Measurements from ENCODE around the gene INSIG1.

The INSIG1 gene

DNA sequence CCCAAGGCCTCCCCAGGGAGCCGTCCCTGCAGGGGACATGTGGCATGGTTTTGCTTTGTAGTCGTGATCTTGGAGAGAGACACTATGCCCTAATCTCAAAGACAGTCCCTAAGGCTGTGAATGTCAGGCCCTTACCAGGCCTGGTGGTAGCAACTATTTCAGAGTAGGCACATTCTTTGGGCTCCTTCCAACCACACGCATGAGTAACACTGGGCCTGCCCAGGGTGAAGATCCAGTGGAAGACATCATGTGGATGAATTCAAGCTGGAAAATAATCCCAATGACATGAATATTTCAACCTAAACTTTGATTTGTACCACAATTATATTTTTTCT, 39.5 kb upstream of the INSIG1 start:
- Histone ChIP-seq H3K36me3 (ENCODE audit: control insufficient read depth, insufficient read depth, low read length) (no peaks in the 10 kb centered on the region), H3K4me3 (ENCODE audit: low read depth, low read length) (no peak overlapping the region), H3K9ac (ENCODE audit: low read depth, low read length) (no peak overlapping the region), H3K27me3 (ENCODE audit: control insufficient read depth, insufficient read depth, low read length) (no peaks in the 10 kb centered on the region), H3K4me1 (ENCODE audit: control insufficient read depth, insufficient read depth, low read length) (no peaks in the 10 kb centered on the region), H3K9me3 (ENCODE audit: control insufficient read depth, insufficient read depth, low read length) (no peaks in the 10 kb centered on the region)

DNA sequence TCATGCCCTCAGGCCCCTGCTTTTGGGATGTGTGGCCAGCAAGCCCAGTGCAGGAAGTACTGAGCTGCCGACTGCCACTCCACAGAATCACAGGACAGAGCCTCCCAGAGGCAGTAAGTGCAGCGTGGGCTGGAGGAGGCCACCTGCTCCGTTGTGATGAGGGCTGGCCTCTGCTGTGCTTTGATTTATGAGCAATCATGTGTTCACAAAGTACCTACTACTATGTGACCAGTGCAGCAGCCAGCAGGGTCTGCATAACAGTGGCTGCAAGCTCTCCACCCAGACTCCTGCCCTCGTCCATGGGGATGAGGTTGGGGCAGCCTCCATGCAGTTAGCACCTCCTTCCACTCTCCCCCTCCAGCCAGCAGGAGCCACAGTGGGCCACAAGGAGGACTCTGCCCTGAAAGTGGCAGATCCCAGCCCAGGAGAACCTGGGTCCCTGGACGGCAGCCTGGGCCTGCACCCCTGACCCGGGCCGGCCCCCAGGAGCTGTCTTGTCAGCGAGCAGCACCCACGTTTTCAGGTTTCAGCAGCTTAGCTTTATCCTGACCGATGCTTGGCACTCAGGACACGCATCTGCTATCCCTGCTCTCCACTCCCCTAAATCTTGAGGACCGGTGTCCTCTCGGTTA, 37.7 kb upstream of the INSIG1 start:
- Histone ChIP-seq H3K27me3 (ENCODE audit: control insufficient read depth, insufficient read depth, low read length) (no peaks in the 10 kb centered on the region), H3K9ac (ENCODE audit: low read depth, low read length) (no peak overlapping the region), H3K4me3 (ENCODE audit: low read depth, low read length) (no peak overlapping the region), H3K4me1 (ENCODE audit: control insufficient read depth, insufficient read depth, low read length) (no peaks in the 10 kb centered on the region), H3K9me3 (ENCODE audit: control insufficient read depth, insufficient read depth, low read length) (no peaks in the 10 kb centered on the region), H3K36me3 (ENCODE audit: control insufficient read depth, insufficient read depth, low read length) (no peaks in the 10 kb centered on the region)

DNA sequence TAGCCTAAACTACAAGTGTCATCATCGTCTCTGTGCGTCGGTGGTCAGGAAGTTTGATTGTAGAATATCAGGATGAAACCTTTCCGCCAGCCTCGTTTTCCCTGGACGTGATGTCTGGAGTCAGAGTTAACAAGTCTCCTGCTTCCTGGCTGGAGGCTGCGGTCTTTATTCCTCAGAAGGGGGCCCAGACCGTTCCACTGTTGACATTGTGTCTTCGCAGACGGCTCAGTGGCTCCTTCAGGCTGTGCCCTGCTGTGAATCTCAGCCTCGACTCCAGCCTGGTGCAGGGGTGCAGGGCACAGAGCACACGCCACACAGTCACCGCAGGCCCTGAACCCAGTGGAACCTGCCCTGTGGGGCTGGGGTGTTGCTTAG, 37.2 kb upstream of the INSIG1 start:
- Histone ChIP-seq H3K9ac (ENCODE audit: low read depth, low read length) (no peak overlapping the region), H3K9me3 (ENCODE audit: control insufficient read depth, insufficient read depth, low read length) (no peaks in the 10 kb centered on the region), H3K36me3 (ENCODE audit: control insufficient read depth, insufficient read depth, low read length) (no peaks in the 10 kb centered on the region), H3K4me1 (ENCODE audit: control insufficient read depth, insufficient read depth, low read length) (no peaks in the 10 kb centered on the region), H3K27me3 (ENCODE audit: control insufficient read depth, insufficient read depth, low read length) (no peaks in the 10 kb centered on the region), H3K4me3 (ENCODE audit: low read depth, low read length) (no peak overlapping the region)

DNA sequence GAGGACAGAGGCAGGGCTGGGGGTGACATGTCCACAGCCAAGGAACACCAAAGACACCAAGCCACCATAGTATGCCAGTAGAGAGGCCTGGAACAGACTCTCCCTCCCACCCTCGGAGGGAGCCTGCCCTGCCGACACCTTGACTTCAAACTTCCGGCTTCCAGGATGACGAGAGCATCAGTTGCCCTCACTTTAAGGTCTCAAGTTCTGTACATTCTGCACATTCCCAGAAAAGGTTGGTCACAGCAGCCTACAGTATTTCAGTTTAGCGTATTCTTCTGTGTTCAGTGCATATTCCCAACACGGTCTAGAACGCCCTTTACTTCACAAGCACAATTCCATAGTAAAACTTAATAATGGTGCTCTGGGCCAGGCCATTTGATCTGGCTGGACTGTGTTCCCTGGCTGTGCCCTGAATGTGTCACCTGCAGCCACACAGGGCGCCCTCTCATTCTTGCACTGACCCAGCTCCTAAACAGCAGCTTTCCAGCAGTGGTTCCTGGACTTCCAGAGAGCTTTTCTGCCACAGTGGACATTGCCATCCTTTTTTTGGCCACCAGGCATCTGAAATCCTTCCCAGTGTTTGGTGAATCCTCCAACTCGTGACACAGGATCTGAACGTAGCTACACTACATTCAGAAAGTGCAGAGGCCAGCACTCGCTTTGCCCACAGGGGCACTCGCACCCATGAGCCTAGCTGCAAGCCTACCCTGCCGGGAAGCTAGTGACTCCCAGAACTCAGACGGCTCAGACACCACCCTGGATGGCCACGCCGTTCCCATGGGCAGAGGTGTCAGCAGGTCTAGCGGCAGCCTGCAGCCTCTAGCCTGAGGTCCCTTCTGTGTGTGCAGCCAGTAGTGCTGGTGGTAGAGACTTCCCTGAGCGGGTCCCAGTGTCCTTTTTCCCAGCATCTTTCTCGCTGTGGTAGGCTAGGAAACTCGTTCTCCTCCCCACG, 36.4 kb upstream of the INSIG1 start:
- Histone ChIP-seq H3K4me3 (ENCODE audit: low read depth, low read length) (no peak overlapping the region), H3K9me3 (ENCODE audit: control insufficient read depth, insufficient read depth, low read length) (no peaks in the 10 kb centered on the region), H3K36me3 (ENCODE audit: control insufficient read depth, insufficient read depth, low read length) (no peaks in the 10 kb centered on the region), H3K9ac (ENCODE audit: low read depth, low read length) (no peak overlapping the region), H3K27me3 (ENCODE audit: control insufficient read depth, insufficient read depth, low read length) (no peaks in the 10 kb centered on the region), H3K4me1 (ENCODE audit: control insufficient read depth, insufficient read depth, low read length) (no peaks in the 10 kb centered on the region)

DNA sequence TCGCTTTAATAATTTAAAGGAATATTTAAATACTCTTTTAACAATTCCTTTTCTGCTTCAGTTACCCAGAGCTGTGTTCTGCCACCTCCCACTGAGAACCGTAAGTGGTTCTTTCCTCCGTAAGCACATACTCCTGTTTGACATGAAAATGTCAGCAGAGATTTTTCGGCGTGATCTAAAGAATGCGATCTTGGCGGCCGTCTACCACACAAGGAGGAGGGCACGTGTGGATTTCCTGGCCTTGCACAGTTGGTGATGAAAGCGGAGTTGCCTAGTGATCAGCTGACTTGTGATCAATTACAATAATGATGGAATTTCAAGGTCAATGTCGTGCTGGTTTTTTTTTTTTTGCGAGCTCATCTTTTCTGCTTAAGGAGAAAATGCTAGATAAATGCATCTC, 35.6 kb upstream of the INSIG1 start:
- Histone ChIP-seq H3K4me1 (ENCODE audit: control insufficient read depth, insufficient read depth, low read length) (no peaks in the 10 kb centered on the region), H3K4me3 (ENCODE audit: low read depth, low read length) (no peak overlapping the region), H3K36me3 (ENCODE audit: control insufficient read depth, insufficient read depth, low read length) (no peaks in the 10 kb centered on the region), H3K9me3 (ENCODE audit: control insufficient read depth, insufficient read depth, low read length) (no peaks in the 10 kb centered on the region), H3K9ac (ENCODE audit: low read depth, low read length) (no peak overlapping the region), H3K27me3 (ENCODE audit: control insufficient read depth, insufficient read depth, low read length) (no peaks in the 10 kb centered on the region)

DNA sequence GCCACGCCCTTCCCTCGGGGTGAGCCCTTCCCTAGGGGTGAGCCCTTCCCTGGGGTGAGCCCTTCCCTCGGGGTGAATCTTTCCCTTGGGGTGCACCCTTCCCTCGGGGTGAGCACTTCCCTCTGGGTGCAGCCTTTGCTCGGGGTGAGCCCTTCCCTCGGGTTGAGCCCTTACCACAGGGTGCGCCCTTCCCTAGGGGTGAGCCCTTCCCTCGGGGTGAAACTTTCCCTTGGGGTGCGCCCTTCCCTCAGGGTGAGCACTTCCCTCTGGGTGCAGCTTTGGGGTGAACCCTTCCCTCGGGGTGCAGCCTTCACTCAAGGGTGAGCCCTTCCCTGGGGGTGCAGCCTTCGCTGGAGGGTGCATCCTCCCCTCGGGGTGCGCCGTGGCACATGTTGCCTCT, 34.6 kb upstream of the INSIG1 start:
- no peaks in the 10 kb centered on the region for H3K27me3 ChIP-seq (ENCODE audit: control insufficient read depth, insufficient read depth, low read length)
- H3K4me1 ChIP-seq (ENCODE audit: control insufficient read depth, insufficient read depth, low read length), result no peaks in the 10 kb centered on the region
- no peak overlapping the region for H3K4me3 ChIP-seq (ENCODE audit: low read depth, low read length)
- H3K9me3 ChIP-seq (ENCODE audit: control insufficient read depth, insufficient read depth, low read length), result no peaks in the 10 kb centered on the region
- no peak overlapping the region for H3K9ac ChIP-seq (ENCODE audit: low read depth, low read length)
- no peaks in the 10 kb centered on the region for H3K36me3 ChIP-seq (ENCODE audit: control insufficient read depth, insufficient read depth, low read length)

DNA sequence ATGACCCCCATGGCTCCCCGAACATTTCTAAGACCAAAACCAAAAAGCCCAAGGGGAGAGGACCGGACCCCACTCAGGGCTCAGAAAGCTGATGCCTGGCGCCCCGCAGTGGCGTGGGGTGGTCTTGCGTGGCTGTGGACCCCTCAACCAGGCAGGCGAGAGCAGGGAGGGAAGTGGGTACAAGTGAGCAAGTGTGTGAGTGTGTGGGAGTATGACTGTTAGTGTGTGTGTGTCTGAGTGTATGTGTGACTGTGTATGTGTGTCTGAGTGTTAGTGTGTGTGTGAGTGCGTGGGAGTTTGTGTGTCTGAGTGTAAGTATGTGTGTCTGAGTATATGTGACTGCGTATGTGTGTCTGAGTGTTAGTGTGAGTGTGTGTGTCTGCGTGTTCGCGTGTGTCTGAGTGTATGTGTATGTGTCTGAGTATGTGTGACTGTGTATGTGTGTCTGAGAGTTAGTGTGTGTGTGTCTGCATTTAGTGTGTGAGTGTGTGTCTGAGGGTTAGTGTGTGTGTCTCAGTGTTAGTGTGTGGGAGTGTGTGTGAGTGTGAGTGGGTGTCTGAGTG, 34.0 kb upstream of the INSIG1 start:
- H3K9ac ChIP-seq (ENCODE audit: low read depth, low read length), result no peak overlapping the region

DNA sequence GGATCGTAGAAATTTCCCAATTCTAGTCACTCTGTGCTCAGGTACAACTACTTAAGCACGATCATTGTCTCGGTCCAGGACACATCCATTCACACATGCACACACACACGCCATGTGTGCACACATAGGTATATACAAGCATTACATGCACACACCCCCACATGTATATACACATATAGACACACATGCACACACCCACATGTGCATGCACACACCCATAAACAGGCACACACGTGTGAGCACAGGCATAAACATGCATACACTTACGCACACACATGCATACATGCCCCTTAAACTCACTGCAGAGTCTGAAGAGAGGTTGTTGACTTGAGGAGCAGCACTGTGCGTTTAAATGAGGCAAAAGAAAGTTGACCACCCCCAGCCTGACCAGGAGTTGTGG, 32.5 kb upstream of the INSIG1 start:
- Histone ChIP-seq H3K36me3 (ENCODE audit: control insufficient read depth, insufficient read depth, low read length) (no peaks in the 10 kb centered on the region), H3K9me3 (ENCODE audit: control insufficient read depth, insufficient read depth, low read length) (no peaks in the 10 kb centered on the region), H3K27me3 (ENCODE audit: control insufficient read depth, insufficient read depth, low read length) (no peaks in the 10 kb centered on the region), H3K9ac (ENCODE audit: low read depth, low read length) (no peak overlapping the region), H3K4me1 (ENCODE audit: control insufficient read depth, insufficient read depth, low read length) (no peaks in the 10 kb centered on the region), H3K4me3 (ENCODE audit: low read depth, low read length) (no peak overlapping the region)

More for the DNA sequence above, 34.0 kb upstream of the INSIG1 start:
- Histone ChIP-seq H3K27me3 (ENCODE audit: control insufficient read depth, insufficient read depth, low read length) (no peaks in the 10 kb centered on the region), H3K4me1 (ENCODE audit: control insufficient read depth, insufficient read depth, low read length) (no peaks in the 10 kb centered on the region), H3K4me3 (ENCODE audit: low read depth, low read length) (no peak overlapping the region), H3K9me3 (ENCODE audit: control insufficient read depth, insufficient read depth, low read length) (no peaks in the 10 kb centered on the region), H3K36me3 (ENCODE audit: control insufficient read depth, insufficient read depth, low read length) (no peaks in the 10 kb centered on the region)

DNA sequence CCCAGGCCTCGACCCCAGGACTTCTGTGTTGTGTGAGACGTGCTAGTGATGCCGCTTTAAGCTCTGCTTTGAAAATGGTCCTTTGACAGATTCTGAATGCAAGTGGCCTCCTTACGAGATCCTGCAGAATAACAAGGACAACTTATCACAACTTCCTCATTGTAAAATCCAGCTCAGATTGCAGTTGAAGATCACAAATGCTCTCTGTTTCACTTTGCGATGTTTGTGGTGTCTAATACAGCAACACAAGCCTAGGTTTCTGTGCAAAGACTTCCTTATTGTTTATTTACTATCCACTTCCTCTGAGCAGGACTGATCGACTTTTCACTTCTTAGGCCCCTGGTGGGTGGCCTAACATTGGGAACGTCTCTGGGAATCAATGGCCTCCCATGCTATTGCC, 31.7 kb upstream of the INSIG1 start:
- no peak overlapping the region for H3K4me3 ChIP-seq (ENCODE audit: low read depth, low read length)
- no peaks in the 10 kb centered on the region for H3K27me3 ChIP-seq (ENCODE audit: control insufficient read depth, insufficient read depth, low read length)
- H3K36me3 ChIP-seq (ENCODE audit: control insufficient read depth, insufficient read depth, low read length), result no peaks in the 10 kb centered on the region
- H3K4me1 ChIP-seq (ENCODE audit: control insufficient read depth, insufficient read depth, low read length), result no peaks in the 10 kb centered on the region
- H3K9me3 ChIP-seq (ENCODE audit: control insufficient read depth, insufficient read depth, low read length), result no peaks in the 10 kb centered on the region
- H3K9ac ChIP-seq (ENCODE audit: low read depth, low read length), result no peak overlapping the region

DNA sequence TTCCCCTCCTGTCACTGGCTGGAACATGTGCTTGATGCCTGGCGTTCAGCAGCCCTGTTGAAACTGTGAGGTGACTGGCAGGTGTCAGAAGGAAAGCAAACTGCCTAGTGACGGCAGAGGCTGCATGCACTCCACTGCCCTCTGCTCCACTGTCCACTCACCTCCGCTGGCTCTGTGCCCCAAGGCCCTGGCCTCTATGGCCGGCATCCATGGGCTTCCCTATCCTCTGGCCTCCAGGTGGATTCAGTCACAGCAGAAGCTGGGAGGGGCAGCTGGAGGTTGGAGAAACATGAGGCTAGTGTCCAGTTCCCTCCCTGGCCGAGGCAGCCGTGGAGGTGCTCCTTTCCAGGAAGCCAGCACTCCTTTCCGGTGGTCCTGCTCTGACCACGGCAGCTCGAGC, 31.2 kb upstream of the INSIG1 start:
- H3K36me3 ChIP-seq (ENCODE audit: control insufficient read depth, insufficient read depth, low read length), result no peaks in the 10 kb centered on the region
- H3K27me3 ChIP-seq (ENCODE audit: control insufficient read depth, insufficient read depth, low read length), result no peaks in the 10 kb centered on the region
- no peaks in the 10 kb centered on the region for H3K9me3 ChIP-seq (ENCODE audit: control insufficient read depth, insufficient read depth, low read length)
- H3K4me3 ChIP-seq (ENCODE audit: low read depth, low read length), result no peak overlapping the region
- H3K9ac ChIP-seq (ENCODE audit: low read depth, low read length), result no peak overlapping the region
- no peaks in the 10 kb centered on the region for H3K4me1 ChIP-seq (ENCODE audit: control insufficient read depth, insufficient read depth, low read length)

DNA sequence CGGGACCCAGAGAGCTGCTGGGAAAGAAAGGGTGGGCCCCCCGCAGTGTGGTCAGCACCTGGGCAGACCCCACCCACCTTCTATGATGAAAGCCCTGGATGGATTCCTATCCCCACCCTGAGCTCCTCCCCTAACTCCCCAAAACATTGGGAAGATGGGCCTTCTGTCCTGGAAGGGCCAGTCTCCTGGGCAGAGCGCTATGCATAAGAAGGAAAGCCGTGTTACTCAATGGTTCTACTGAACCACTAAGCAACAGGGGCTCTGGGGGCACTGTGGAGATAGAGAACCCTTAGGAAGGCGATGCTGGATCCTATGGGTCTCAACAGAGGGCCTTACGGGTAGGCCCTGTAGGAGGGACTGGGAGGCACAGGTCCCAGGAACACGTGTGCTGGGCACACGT, 30.7 kb upstream of the INSIG1 start:
- no peaks in the 10 kb centered on the region for H3K4me1 ChIP-seq (ENCODE audit: control insufficient read depth, insufficient read depth, low read length)
- H3K4me3 ChIP-seq (ENCODE audit: low read depth, low read length), result no peak overlapping the region
- no peak overlapping the region for H3K9ac ChIP-seq (ENCODE audit: low read depth, low read length)

DNA sequence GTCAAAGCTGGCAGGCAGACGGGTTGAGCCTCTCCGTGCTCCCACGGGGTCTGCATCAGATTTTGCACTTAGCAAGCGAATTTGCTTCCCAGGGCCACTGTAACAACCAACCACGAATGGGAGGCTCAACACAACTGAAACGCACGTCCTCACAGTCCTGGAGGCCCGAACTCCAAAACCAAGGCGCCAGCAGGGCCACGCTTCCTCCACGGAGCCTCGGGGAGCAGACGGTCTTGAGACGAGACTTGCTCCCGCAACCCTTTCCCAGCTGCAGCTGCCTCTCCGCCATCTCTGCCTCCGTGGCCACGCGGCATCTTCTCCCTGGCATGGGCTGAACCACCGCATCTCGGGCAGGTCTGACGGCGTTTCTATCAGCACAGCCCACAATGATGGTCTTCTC, 30.2 kb upstream of the INSIG1 start:
- Histone ChIP-seq H3K27me3 (ENCODE audit: control insufficient read depth, insufficient read depth, low read length) (no peaks in the 10 kb centered on the region), H3K9ac (ENCODE audit: low read depth, low read length) (no peak overlapping the region), H3K36me3 (ENCODE audit: control insufficient read depth, insufficient read depth, low read length) (no peaks in the 10 kb centered on the region), H3K4me1 (ENCODE audit: control insufficient read depth, insufficient read depth, low read length) (no peaks in the 10 kb centered on the region), H3K9me3 (ENCODE audit: control insufficient read depth, insufficient read depth, low read length) (no peaks in the 10 kb centered on the region), H3K4me3 (ENCODE audit: low read depth, low read length) (no peak overlapping the region)

More for the DNA sequence above, 30.7 kb upstream of the INSIG1 start:
- H3K27me3 ChIP-seq (ENCODE audit: control insufficient read depth, insufficient read depth, low read length), result no peaks in the 10 kb centered on the region
- no peaks in the 10 kb centered on the region for H3K9me3 ChIP-seq (ENCODE audit: control insufficient read depth, insufficient read depth, low read length)
- no peaks in the 10 kb centered on the region for H3K36me3 ChIP-seq (ENCODE audit: control insufficient read depth, insufficient read depth, low read length)

Measured in iPS-15b (cell line).